Measurements from ENCODE around the gene CDH16.

The CDH16 gene

GRCh38 chr16:66926961-66927436, 8.3 kb upstream of the CDH16 start:
- no peak overlapping the region for H3K27ac ChIP-seq (replicated peaks)
- H3K4me3 ChIP-seq (replicated peaks; ENCODE audit: insufficient read depth, low read length), result no peak overlapping the region
- peaks cover 31% of the 10 kb centered on the region for H3K27me3 ChIP-seq (ENCODE audit: insufficient read depth, poor library complexity, severe bottlenecking)
- TF ChIP-seq, protein P1, sequence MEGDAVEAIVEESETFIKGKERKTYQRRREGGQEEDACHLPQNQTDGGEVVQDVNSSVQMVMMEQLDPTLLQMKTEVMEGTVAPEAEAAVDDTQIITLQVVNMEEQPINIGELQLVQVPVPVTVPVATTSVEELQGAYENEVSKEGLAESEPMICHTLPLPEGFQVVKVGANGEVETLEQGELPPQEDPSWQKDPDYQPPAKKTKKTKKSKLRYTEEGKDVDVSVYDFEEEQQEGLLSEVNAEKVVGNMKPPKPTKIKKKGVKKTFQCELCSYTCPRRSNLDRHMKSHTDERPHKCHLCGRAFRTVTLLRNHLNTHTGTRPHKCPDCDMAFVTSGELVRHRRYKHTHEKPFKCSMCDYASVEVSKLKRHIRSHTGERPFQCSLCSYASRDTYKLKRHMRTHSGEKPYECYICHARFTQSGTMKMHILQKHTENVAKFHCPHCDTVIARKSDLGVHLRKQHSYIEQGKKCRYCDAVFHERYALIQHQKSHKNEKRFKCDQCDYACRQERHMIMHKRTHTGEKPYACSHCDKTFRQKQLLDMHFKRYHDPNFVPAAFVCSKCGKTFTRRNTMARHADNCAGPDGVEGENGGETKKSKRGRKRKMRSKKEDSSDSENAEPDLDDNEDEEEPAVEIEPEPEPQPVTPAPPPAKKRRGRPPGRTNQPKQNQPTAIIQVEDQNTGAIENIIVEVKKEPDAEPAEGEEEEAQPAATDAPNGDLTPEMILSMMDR (IDR thresholded peaks at IDR 0.05; ENCODE audit: insufficient read depth, low read length), result no peak
- no peak for DNase-seq (ENCODE audit: low read depth in 1 of 2, low spot score in 1 of 2)

- Histone ChIP-seq H3K4me3 (replicated peaks; ENCODE audit: insufficient read depth, low read length) (no peak overlapping the region), H3K27me3 (ENCODE audit: insufficient read depth, poor library complexity, severe bottlenecking) (peaks cover 31% of the 10 kb centered on the region), H3K27ac (replicated peaks) (no peak overlapping the region)
- TF ChIP-seq REST (IDR thresholded peaks at IDR 0.05; ENCODE audit: insufficient replicate concordance, low read depth) (no peak), SPI1 (IDR thresholded peaks at IDR 0.05; ENCODE audit: borderline replicate concordance, low read depth) (no peak), POLR2AphosphoS5 (IDR thresholded peaks at IDR 0.05; ENCODE audit: low read depth) (no peak), GABPA (IDR thresholded peaks at IDR 0.05; ENCODE audit: low read depth) (no peak)
- TF ChIP-seq, protein P1 (IDR thresholded peaks at IDR 0.05; ENCODE audit: insufficient read depth, low read length), result no peak
- DNase-seq (ENCODE audit: low read depth in 1 of 2, low spot score in 1 of 2), result no peak
These were observed 7.7 kb upstream of the CDH16 start for GRCh38 chr16:66926171-66926947.

DNA sequence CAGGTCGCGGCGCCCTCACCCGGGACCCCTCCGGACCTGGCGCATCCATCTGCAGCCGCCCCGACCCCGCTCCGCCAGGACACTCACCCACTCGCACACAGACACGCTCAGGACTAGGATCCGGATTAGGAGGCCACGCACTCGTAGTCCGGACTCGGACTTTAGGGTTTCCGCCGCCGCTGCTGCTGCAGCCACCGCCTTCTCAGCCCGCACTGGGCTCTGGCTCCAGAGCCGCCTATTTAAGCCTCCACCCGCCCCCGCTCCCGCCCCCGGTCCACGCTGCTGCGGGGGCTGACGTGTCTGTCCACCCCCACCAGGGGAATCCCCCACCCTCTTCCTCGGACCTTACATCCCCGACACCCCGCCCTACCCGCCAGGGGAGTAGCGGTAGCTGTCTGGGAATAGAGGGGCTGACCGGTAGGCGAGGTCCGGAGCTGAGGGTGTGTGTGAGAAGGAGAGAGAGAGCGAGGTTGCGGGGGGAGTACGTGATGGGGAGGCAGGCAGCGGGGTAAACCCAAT, 6.7 kb upstream of the CDH16 start, which contains the start of gene RRAD:
RRAD (minus strand) TSS at position 214 of the 519 bp plus-strand sequence. CDS start 356 bp downstream, outside the sequence.
- no peak for DNase-seq (ENCODE audit: low read depth in 1 of 2, low spot score in 1 of 2)
- H3K27ac ChIP-seq (replicated peaks), result no peak within 1 kb of the TSS
- H3K4me3 ChIP-seq (replicated peaks; ENCODE audit: insufficient read depth, low read length), result no peak within 1 kb of the TSS
- peaks cover 36% of the 10 kb centered on the region for H3K27me3 ChIP-seq (ENCODE audit: insufficient read depth, poor library complexity, severe bottlenecking)
- TF ChIP-seq GABPA (IDR thresholded peaks at IDR 0.05; ENCODE audit: low read depth) (no peak), SPI1 (IDR thresholded peaks at IDR 0.05; ENCODE audit: borderline replicate concordance, low read depth) (no peak), POLR2AphosphoS5 (IDR thresholded peaks at IDR 0.05; ENCODE audit: low read depth) (no peak), REST (IDR thresholded peaks at IDR 0.05; ENCODE audit: insufficient replicate concordance, low read depth) (no peak)
- TF ChIP-seq, protein P1 (IDR thresholded peaks at IDR 0.05; ENCODE audit: insufficient read depth, low read length), result no peak

Data from HL-60 (cell line).